Lower leg skin (tissue), 3 donors: ENCODE measurements around the gene KCTD19.

Source experiments
- CTCF ChIP-seq, 3 donors: fragments of 450-650 bp; IDR thresholded peaks; one replicate each; pipeline ENCODE4 v1.5.1; 2016; ENCODE audit warnings: antibody characterized with exemption in 3 of 3, mild to moderate bottlenecking in 3 of 3, moderate library complexity in 2 of 3
- POLR2A ChIP-seq, 2 donors: fragments of 450-650 bp; IDR thresholded peaks; one replicate each; pipeline ENCODE4 v1.6.1; 2016 to 2017; ENCODE audit warnings: antibody characterized with exemption in 2 of 2, mild to moderate bottlenecking in 1 of 2, moderate library complexity in 1 of 2

GRCh38 chr16:67336648-67337047, 10.1 kb upstream of the KCTD19 start:
- no peak for TF ChIP-seq CTCF (IDR thresholded peaks at IDR 0.05)
- no peak for TF ChIP-seq POLR2A (IDR thresholded peaks at IDR 0.05)
